ENCODE data around the gene CMTM6.

- TF ChIP-seq CTCF (conservative IDR thresholded peaks at IDR 0.05) (no peak), ZFX (IDR thresholded peaks at IDR 0.05) (no peak)
These were observed 20.0 kb downstream of the CMTM6 start for GRCh38 chr3:32482693-32483092.
